Cerebellar nuclear complex (tissue), 1 donor: ENCODE measurements around the gene MARS1.

Experiments used
- DNase-seq, 2 experiments: peaks; one replicate each; lab custom pipeline; 2025; lab: John Stamatoyannopoulos, UW

The MARS1 gene

DNA sequence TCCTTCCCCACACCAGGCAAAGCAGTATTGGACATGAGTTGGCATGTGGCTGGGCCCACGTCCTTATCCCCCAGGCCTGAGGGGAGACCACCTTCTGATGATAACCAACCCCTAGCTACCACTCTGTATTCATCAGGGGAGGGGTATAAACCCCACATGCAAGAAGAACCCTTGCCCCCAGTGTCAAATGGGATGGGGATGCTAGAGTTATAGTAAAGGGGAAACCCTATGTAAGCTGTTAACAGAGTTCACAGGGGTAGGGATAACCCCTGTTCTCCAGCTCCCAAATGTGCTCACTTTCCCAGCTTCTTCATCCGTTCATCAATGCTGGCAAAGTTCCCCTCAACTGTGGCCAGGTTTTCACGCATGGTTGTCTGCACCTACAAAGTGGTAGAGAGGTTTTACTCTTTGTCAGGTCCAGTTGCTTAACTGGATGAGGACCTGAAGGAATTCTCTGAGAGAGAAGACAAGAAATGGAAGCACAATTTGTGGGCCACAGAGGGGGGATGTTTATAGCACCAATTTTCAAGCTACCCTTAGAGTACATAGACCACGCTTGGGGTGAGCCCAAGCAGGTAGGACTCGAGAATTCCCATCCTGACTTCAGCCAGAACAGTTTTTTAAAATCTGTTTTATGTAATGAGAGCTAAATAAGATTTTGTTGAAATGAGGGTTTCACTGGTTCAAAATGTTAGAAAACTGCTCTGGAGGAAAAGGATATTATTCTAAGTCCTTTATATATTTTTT is 42.7 kb downstream of the MARS1 start:
- DNase-seq = no peak

DNA sequence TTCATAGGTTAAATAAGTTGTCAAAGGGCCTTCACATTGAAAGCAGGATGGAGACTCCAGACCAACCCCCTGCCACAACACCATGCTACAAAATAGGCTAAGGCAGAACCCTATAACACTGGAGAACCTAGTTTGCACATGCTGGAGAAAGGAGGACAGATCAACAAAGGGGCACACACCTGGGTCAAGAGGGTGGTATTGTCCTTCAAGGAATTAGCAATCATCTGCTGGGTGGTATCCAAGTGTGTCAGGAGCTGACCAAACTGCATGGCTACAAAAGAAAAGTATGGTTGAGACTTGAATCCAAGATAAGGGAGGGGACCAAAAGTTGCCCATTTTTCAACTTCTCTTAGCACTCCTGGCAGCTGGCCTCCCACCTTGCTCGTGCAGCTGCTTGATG is 44.0 kb downstream of the MARS1 start:
- no peak for DNase-seq

DNA sequence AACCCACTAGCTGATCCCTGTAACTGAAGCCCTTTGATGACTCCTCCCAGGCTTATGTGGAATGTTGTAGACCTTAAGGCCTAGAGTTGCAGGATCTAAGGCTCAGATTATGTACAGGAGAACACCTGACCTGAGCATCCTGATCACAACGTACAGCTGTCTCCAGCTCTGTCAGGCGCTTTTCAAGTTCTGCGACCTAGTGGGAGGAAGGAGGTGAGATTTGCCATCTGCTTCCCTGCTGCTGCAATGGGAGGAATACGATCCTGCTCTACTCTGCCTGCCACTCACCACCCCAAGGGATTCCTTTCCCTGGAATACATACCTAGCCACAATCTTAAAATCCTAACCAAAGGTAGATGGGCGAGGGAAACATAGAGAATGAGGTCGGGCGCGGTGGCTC is 45.2 kb downstream of the MARS1 start:
- DNase-seq = no peak

- DNase-seq = no peak
Measured at GRCh38 chr12:57534250-57534649, 46.4 kb downstream of the MARS1 start.

DNA sequence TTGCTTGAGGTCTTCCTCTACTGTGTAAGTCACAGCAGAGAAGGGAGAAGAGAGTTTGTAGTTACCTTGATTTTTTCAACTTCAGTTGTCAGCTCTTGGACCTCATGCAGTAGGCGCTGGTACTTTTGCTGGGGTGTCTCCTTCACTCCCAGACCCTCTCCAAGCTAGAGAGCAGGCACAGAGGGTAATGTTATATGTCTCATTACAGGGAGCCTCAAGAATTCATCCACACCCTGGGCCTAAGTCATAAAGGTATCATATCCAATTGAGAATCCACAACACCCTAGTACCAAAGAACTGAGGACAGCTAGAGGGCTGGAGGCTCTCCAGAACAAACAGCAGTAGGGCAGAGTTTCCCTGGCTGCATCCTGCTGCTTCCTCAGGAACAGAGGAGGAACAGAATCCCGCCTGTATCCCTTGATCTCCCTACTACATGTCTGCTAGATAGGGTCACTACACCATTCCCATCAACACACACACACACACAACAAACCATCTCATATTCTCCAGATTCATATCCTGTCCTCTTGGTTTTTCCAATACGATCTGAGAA is 47.2 kb downstream of the MARS1 start:
- DNase-seq = no peak

DNA sequence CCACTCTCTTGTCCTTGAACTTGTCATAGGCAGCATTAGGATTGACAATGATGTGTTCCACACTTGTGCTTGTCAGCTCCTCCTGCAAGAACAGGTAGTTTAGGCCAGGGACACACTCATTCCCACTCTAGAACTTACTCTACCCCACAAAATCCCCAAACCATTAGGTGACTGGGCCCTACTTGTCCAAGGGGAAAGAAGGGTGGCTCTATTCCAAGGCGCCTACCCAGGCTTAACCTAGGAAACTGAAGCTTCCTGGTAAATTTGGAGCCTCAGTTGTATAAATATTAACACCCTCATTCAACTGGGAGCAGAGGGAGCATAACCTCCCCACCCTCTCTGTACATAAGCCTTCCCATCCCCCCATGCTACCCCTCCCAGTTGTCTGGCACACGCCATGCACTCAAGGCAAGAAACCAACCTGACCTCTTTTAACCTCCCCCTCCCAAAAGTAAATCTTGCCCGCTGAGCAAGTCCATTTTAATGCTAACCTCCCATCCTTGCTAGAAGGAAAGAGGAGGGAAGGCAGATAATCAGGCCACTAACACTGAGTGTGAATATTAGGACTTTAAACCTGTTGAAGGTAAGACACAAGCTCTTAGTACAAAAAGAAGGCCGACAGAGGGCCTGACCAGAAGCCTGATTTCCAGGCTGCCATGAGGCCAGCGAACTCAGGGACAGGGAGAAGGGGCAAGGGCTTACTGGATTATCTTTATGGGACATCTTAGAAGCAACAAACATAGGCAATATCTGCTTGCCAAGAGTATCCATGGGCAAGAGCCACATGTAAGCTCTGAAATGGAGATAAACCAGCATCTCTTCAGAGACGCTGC is 48.1 kb downstream of the MARS1 start:
- no peak for DNase-seq

DNA sequence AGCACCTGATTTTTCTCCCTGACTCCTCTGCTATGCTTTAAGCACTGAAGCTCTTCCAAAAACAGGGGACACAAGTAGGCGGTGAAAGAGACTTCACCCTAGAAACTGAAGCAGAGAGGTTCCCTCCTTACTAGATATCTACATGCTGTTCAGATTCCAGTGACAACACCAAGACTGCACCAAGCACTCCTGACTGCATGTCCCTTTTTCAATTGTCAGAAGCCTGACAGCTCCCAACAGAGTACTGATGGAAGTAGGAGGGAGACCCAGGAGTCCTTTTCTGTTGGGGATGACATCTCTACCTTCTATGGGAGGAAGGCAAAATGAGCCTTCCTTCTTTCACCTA is 48.7 kb downstream of the MARS1 start:
- no peak for DNase-seq

DNA sequence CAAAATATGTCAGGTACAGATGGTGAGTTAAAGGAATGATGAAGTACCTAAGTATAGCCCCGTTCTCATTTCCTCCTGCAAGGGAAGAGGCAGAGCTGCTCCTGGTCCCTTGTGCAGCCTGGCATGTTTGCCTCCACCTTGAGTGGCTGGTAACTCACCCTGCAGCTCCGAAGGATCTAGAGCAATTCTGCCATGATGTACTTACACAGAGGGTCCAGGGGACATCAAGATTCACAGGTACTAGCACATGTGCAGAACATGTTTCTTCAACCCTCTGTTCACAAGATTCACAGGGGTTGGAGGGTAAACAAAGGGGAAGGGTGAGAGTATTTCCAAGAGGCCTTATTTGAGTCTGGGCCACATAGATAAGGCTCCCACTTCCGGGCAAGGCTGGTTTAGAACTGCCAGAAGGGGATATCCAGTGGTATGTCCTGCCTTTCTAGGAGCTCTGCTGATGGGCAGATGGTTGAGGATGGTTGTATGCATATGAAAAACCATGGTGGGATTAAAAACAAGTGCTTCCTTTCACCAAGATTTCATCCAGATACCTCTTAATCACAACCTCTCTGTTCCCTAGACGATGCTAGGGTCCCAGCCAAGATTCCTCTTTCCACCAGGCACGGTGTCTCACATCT is 51.4 kb downstream of the MARS1 start:
- DNase-seq = no peak

- DNase-seq = no peak
Measured at GRCh38 chr12:57541001-57541400, 53.1 kb downstream of the MARS1 start.

- DNase-seq = no peak
Measured at GRCh38 chr12:57541717-57542116, 53.8 kb downstream of the MARS1 start.

- DNase-seq = no peak
Measured at GRCh38 chr12:57543581-57543980, 55.7 kb downstream of the MARS1 start.

DNA sequence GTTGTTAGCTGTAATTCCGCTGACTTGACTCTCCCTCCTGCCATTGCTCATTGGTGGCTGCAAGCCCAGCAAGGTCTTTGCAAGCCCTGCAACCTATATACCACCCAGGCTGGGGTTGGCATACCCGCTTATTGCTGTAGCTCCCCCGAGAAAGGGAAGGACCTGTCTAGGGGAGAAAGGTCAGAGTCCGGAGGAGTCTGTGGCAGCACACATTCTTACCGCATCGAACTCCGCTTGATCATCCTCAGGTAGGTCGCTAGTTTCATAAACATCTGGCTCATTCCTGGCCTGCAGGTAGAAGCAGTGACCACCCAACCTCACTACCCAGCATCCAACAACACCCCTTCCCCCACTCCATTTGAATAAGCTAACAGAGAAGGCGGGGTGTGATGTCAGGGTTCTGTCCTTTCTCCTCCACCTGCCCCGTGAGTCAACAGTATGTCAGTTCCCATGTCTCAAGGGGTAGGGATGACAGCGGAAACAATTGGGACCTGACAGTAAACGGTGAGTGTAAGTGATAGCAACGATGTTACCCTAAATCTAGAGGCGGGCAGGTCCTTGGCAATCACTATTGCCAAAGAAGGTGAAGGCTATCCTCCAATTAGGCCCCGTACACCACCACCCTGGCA is 58.1 kb downstream of the MARS1 start:
- DNase-seq = no peak

GRCh38 chr12:57546438-57547287 is 58.8 kb downstream of the MARS1 start, which contains the start of gene DCTN2:
Gene DCTN2 (minus strand): TSS chr12:57547192. CDS start chr12:57547063, 129 bp downstream.
- DNase-seq = peak; percentile 90 to 99

- DNase-seq = no peak
Measured at GRCh38 chr12:57547288-57548012, 59.6 kb downstream of the MARS1 start.

DNA sequence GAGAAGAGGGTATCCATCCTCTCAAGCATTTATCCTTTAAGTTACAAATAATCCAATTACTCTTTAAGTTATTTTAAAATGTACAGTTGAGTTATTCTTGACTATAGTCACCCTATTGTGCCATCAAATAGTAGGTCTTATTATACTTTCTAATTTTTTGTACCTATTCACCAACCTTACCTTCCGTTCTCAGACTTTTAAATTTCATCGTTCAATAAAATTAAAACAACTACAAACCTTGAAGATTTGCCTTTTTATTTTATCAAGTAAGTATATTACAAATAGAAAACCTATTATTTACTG is 60.1 kb downstream of the MARS1 start:
- DNase-seq = no peak

DNA sequence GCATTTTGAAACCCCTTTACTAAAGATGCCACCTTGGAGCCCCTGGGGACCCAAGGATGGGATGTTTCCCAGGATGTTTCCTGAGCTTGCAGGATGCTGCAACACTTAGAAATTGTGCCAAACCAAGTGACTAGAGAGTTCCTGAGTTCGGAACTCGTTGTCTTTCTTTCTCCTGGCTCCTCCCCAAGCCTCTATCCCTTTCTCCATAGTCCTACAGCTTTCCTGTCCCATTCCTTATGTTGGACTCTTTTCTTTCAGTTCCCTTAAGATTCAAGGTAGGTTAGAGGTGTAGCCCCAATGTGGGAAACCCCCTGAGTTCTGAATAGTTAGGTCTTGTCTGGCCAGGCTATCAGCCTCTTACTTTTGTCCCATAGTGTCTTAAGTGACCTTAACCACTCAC is 60.6 kb downstream of the MARS1 start:
- DNase-seq = no peak

GRCh38 chr12:57549203-57549908 is 61.5 kb downstream of the MARS1 start:
- no peak for DNase-seq

DNA sequence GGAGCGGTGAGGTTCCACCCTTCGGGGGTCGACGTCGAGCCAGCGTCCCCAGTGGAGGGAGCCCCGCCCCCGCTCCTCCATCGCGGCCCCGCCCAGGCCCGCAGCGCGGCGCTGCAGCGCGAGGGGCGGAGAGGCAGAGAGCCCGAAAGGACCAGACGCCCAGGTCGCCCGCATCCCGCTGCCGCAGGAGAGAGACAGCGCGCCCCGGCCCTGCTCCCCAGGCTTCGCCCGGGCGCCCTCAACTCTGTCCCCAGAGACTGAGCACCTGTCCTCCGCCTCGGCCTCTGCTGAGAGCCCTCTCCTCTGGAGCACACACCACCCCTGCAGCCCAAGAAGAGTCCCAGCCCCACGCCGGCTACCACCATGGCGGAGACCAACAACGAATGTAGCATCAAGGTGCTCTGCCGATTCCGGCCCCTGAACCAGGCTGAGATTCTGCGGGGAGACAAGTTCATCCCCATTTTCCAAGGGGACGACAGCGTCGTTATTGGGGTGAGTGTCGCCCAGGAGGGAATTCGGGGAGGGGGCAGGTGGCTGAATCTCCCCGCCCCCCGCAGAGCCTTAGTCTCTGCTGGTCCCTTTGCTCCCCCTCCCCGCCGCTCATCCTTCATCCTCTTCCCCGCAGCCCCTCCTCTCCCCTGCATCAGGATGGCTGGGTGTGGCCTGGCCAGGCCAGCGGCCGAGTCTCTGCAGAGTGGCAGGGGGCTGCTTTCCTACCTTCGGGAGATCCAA is 62.2 kb downstream of the MARS1 start, which contains the start of gene KIF5A:
TSS of gene KIF5A (plus strand) at position 136 of the 732 bp plus-strand sequence. CDS start at position 364, 228 bp downstream.
- DNase-seq = peak in 1 of 2 experiments; percentile 26
